ENCODE data around the gene MEGF11.
A peak's percentile ranks its signal among the peaks of the same experiment; 100 is the strongest.
"Not testable (repeated sequence)": the region's sequence is repeated elsewhere in the genome, so short reads cannot be mapped to it uniquely, and the experiment has no call there.

MEGF11 gene

GRCh38 chr15:66025015-66025452 is 228.5 kb downstream of the MEGF11 start:
- no peak for DNase-seq (ENCODE audit: low spot score)

- DNase-seq (ENCODE audit: low spot score) = no peak
Measured at GRCh38 chr15:66024116-66024515, 229.4 kb downstream of the MEGF11 start.

GRCh38 chr15:66023311-66023972 is 230.1 kb downstream of the MEGF11 start:
- no peak for DNase-seq (ENCODE audit: low spot score)

- no peak for DNase-seq (ENCODE audit: low spot score)
Measured at GRCh38 chr15:66022163-66022525, 231.4 kb downstream of the MEGF11 start.

GRCh38 chr15:66021496-66022162 is 231.9 kb downstream of the MEGF11 start:
- DNase-seq (ENCODE audit: low spot score) = no peak

- DNase-seq (ENCODE audit: low spot score) = no peak
Measured at GRCh38 chr15:66019826-66020398, 233.6 kb downstream of the MEGF11 start.

- no peak for DNase-seq (ENCODE audit: low spot score)
Measured at GRCh38 chr15:66019368-66019767, 234.2 kb downstream of the MEGF11 start.

- DNase-seq (ENCODE audit: low spot score) = no peak
Measured at GRCh38 chr15:66018488-66018797, 235.1 kb downstream of the MEGF11 start.

GRCh38 chr15:66017792-66018487 is 235.6 kb downstream of the MEGF11 start:
- no peak for DNase-seq (ENCODE audit: low spot score)

GRCh38 chr15:66017000-66017399 is 236.6 kb downstream of the MEGF11 start:
- no peak for DNase-seq (ENCODE audit: low spot score)

GRCh38 chr15:66016199-66016598 is 237.4 kb downstream of the MEGF11 start:
- DNase-seq (ENCODE audit: low spot score) = no peak

- DNase-seq (ENCODE audit: low spot score) = no peak
Measured at GRCh38 chr15:66014635-66015182, 238.8 kb downstream of the MEGF11 start.

GRCh38 chr15:66014022-66014421 is 239.5 kb downstream of the MEGF11 start:
- no peak for DNase-seq (ENCODE audit: low spot score)

GRCh38 chr15:66008940-66009562 is 244.5 kb downstream of the MEGF11 start:
- DNase-seq (ENCODE audit: low spot score) = no peak

GRCh38 chr15:66007663-66008262 is 245.8 kb downstream of the MEGF11 start:
- DNase-seq (ENCODE audit: low spot score) = no peak

- DNase-seq (ENCODE audit: low spot score) = no peak
Measured at GRCh38 chr15:66006986-66007385, 246.6 kb downstream of the MEGF11 start.

- DNase-seq (ENCODE audit: low spot score) = peak; percentile 51
Measured at GRCh38 chr15:66004618-66005262, 248.8 kb downstream of the MEGF11 start.

- DNase-seq (ENCODE audit: low spot score) = not testable (repeated sequence)
Measured at GRCh38 chr15:66003129-66003528, 250.4 kb downstream of the MEGF11 start.

GRCh38 chr15:66001717-66002426 is 251.7 kb downstream of the MEGF11 start:
- peak; percentile 37 for DNase-seq (ENCODE audit: low spot score)

GRCh38 chr15:66001042-66001441 is 252.5 kb downstream of the MEGF11 start:
- DNase-seq (ENCODE audit: low spot score) = no peak

GRCh38 chr15:65998486-65998885 is 255.1 kb downstream of the MEGF11 start:
- peak; percentile 45 for DNase-seq (ENCODE audit: low spot score)

Data from ecto neural progenitor cell (in vitro differentiated cells).